GM19463 (cell line): ENCODE measurements around the gene PRKAG1.

Source experiments
- ATAC-seq: cut with Tn5 transposase; IDR thresholded peaks from one replicate; pipeline ENCODE4 v1.9.1; 2021; ENCODE audit warnings: mild to moderate bottlenecking, moderate library complexity; ENCODE audit not compliant: unreplicated experiment

Gene PRKAG1

GRCh38 chr12:49032679-49033447 is 14.3 kb upstream of the PRKAG1 start:
- ATAC-seq: no peak

GRCh38 chr12:49032276-49032675 is 13.7 kb upstream of the PRKAG1 start:
- ATAC-seq: no peak

DNA sequence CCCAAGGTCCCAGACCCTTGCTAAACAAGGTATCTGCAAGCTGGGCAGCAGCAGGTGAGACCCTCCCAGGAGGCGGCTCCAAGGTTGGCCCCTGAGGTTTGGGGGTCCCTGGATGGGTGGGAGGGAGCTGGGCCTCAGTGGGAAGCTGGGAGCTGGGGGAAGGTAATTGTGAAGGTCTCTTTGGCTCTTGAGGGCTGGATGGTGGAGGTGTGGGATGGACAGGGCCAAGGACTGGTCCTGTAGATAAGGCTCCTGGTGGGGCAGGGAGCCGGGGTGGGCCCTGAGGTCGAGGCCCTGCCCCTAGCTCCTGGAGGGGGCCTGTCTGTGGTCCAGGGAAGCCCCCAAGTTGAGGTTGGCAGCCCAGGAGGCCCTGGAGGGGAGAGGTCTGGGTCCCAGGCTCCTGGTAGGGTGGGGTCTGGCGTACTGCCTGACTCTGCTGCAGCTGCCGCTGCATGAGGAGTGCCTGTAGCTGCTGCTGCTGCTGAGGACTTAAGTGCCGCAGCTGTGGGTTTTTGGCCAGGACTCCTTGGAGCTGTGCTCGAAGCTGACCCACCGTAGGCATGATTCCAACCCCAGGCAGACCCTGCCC is 13.1 kb upstream of the PRKAG1 start:
- ATAC-seq: no peak

DNA sequence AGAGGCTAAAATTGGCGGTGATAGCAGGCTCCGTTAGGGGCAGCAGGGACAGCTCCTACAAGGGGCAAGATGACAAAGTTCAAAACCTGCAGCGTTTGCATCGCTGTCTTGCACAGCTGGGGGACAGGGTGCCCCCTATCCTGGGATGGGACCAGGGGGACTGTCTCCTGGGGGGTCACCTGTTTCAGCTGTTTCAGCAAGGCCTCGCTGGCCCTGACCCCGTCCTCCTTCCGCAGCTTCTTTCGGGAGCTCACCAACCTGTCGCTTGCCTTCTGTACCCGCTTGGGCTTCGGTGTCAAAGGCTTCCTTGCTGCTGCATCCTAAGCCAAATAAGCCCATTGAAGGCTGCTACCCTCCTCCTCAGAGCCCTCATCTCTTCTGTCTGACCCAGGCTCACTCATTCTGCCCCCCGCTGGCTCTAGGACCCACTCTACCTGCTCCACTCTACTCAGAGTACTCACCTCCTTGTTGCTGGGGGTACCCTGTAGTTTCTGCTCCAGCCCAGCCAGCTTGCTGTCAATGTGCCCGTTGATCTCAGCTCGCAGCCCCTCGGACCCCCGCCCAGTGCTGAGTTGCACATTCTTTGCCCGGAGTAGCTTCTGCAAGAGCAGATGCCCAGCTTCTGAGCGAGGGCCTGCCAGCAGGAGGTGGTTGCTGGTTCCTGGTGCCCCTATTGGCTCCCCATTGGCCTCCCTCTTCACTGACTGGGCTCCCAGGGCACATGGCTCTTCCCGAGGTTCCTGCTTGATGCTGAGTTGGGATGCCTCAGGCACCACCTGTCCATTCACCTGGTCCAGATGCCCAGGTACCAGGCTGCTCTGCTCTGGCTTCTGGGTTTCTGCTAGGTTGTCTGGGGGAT is 12.4 kb upstream of the PRKAG1 start:
- ATAC-seq: no peak

GRCh38 chr12:49030119-49030518 is 11.5 kb upstream of the PRKAG1 start:
- no peak for ATAC-seq

DNA sequence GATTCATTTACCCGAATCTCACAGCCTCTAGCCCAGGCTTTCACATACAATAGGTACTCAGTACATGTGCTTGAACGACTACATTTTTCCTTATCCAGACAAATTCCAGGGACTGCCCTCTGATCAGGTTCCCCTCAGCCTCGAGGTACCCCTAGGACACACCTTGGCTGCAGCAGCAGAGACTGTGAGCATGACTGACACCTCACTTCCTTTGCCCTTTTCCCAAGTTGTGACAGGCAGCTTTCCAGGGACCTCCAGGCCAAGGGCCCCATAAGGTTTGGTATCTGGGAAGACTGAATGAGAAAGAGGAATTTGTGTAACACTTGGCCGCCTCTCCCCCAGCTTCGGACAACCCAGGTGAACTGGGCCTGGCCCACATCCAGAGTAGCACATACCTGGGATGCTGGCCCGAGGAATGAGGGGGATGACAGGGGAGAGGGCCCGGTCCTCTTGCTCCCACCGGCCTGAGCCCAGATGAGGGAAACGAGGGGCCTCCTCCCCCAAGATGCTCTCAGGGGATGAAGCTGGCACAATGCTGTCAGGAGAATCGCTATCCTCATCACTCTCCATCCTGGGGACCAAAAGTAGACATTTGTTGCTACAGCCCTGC is 10.2 kb upstream of the PRKAG1 start:
- no peak for ATAC-seq

GRCh38 chr12:49027846-49028555 is 9.4 kb upstream of the PRKAG1 start:
- ATAC-seq: no peak

DNA sequence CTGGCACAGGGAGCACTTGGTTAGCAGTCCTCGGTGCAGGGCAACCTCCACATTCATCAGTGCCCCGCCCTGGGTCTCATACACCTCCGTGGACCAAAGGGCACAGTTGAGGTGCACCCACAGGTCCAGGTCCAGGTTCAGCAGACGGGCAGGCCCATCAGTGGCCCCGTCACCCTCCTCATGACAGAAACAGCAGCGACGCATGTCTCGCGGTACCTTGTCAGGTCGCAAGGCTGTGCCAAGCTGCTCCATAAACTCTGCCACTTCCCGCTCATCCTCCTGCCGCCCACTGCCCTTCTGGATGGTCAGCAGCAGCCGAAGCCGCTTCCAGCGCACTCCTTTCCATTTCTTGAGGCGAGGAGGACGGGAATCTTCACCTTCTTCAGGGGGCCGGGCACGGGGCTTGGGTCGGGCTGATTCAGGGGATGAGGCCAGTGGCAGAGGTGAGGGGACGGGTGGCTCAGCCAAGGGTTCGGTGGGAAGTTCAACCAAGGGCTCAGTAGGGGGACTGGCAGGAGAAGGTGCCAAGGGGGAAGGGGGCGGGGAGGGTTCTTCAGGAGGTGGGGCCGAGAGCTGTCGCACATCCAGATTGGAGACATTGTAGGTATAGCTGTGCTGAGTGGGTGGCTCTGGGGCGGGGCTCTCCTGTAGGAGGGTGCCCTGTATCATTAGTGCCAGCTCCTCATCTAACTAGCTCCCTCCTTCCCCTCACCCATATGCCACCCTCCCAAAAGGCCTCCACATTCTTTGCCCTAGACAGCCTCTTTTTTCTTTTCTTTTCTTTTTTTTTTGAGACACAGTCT is 8.3 kb upstream of the PRKAG1 start:
- ATAC-seq: no peak

- no peak for ATAC-seq
Measured at GRCh38 chr12:49026101-49026500, 7.5 kb upstream of the PRKAG1 start.

DNA sequence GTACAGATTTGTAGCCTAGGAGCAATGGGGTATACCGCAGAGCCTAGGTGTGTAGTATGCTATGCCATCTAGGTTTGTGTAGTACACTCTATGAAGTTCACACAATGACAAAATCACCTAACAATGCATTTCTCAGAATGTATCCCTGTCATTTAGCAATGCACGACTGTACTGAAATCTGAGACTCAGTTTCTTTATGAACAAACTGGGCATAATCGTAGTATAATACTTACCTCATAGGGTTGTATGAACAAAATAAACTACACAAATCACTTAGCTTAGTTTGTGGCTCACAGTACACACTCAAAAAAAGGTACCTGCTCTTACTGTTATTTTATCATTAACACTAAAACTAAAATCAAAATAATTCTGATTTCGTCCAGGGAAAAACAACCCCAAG is 6.9 kb upstream of the PRKAG1 start:
- ATAC-seq: no peak

DNA sequence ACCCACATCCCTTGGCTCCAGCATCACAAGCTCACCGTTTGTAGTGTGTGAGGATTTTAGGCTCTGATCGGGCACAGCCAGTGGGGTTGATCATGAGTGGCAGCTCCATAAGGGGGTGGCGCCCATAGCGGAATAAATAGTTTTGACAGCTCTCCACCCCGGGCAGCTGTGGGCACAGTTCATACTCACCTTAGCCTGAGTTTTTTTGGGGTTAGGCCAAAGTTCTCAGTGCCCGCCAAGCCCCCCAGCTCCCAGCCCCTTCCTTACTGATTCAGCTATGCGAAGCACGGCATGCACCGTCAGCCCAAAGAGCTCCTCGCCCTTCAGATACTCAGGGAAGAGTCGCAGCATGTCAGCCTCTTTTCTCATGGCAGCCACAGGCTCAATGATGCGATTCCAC is 6.0 kb upstream of the PRKAG1 start:
- no peak for ATAC-seq

- ATAC-seq: no peak
Measured at GRCh38 chr12:49023812-49024211, 5.2 kb upstream of the PRKAG1 start.

GRCh38 chr12:49022558-49023178 is 4.1 kb upstream of the PRKAG1 start:
- ATAC-seq: no peak

DNA sequence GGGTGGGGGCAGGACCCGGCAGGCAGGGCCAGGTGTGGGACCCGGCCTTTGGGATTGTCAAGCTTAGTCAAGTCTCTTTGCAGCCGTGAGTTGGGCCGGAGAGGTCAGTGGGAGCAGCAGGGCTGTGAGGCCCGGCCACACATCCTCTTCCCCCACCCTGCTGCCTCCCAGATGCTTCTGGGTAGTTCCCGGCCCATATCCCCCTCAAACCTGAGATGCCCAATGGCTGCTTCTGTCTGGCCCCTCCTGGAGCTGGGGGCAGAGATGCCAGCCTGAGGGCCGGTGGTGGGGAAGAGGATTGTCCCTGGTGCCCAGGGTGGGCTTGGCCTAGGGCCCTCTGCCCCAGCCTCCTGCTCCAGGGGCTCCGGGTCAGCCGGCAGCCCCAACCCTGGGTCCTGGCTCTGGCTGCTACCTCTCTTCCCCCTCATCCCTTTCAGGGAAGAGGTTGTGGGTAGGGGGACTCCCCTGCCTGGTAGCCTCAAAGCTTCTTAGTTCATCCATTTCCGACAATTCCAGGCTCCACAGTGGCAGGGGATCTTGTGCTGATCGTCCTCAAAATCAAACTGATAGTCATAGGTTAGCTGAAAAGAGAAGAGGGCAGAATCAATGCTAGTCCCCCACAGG is 2.8 kb upstream of the PRKAG1 start:
- ATAC-seq: no peak

GRCh38 chr12:49020441-49020840 is 1.9 kb upstream of the PRKAG1 start:
- no peak for ATAC-seq

- no peak for ATAC-seq
Measured at GRCh38 chr12:49019443-49020324, 1.1 kb upstream of the PRKAG1 start.

GRCh38 chr12:49019120-49019430 is 499 bp upstream of the PRKAG1 start:
- peak; percentile 10 for ATAC-seq

GRCh38 chr12:49017891-49018260 is 700 bp downstream of the PRKAG1 start:
- no peak for ATAC-seq
